Tibial artery (tissue), 4 donors: ENCODE data around the gene SRCIN1.

ENCODE experiments used
- DNase-seq, 2 donors: peaks; one replicate each; pipeline ENCODE4 v3.0.0-alpha.2; 2019
- H3K27ac ChIP-seq, 2 donors: fragments of 200-600 bp; sonication (generic) in 1 of 2; 1 replicate in 1 of 2; 2 replicates in 1 of 2; pipeline ENCODE4 v1.5.1; 2018 to 2019; ENCODE audit warnings: mild to moderate bottlenecking in 1 of 2
- H3K27me3 ChIP-seq, 2 donors: fragments of 200-600 bp; sonication (generic) in 1 of 2; one replicate each; pipeline versions ENCODE4 v1.5.1 to v1.6.0; 2016 to 2019
- H3K36me3 ChIP-seq, 3 donors: fragments of 200-600 bp; sonication (generic) in 2 of 3; one replicate each; pipeline ENCODE4 v1.5.1; 2016 to 2019; ENCODE audit warnings: mild to moderate bottlenecking in 2 of 3
- H3K4me1 ChIP-seq, 4 donors: fragments of 200-600 bp; sonication (generic) in 2 of 4; 1 replicate in 3 of 4; 2 replicates in 1 of 4; pipeline ENCODE4 v1.5.1; 2016 to 2019
- H3K4me3 ChIP-seq, 2 donors: fragments of 200-600 bp; sonication (generic) in 1 of 2; 1 replicate in 1 of 2; 2 replicates in 1 of 2; pipeline ENCODE4 v1.5.1; 2018 to 2019; ENCODE audit warnings: mild to moderate bottlenecking in 2 of 2
- H3K9me3 ChIP-seq, 3 donors: fragments of 200-600 bp; sonication (generic) in 1 of 3; one replicate each; pipeline ENCODE4 v1.5.1; 2016 to 2019
- intact Hi-C: fragments of 100-400 bp; cut with DNase I; formaldehyde crosslinking; loops from one replicate; pipeline ENCODE4 v1.15.0; 2023; ENCODE audit warnings: low total_unique reads
- TF ChIP-seq, protein P1 (sequence below), 2 experiments: fragments of 200-600 bp in 1 of 2; fragments of 450-650 bp in 1 of 2; IDR thresholded peaks; one replicate each; pipeline ENCODE4 v1.5.1; 2017 to 2019; ENCODE audit warnings: antibody characterized with exemption in 2 of 2, mild to moderate bottlenecking in 1 of 2, moderate library complexity in 1 of 2

SRCIN1 gene

DNA sequence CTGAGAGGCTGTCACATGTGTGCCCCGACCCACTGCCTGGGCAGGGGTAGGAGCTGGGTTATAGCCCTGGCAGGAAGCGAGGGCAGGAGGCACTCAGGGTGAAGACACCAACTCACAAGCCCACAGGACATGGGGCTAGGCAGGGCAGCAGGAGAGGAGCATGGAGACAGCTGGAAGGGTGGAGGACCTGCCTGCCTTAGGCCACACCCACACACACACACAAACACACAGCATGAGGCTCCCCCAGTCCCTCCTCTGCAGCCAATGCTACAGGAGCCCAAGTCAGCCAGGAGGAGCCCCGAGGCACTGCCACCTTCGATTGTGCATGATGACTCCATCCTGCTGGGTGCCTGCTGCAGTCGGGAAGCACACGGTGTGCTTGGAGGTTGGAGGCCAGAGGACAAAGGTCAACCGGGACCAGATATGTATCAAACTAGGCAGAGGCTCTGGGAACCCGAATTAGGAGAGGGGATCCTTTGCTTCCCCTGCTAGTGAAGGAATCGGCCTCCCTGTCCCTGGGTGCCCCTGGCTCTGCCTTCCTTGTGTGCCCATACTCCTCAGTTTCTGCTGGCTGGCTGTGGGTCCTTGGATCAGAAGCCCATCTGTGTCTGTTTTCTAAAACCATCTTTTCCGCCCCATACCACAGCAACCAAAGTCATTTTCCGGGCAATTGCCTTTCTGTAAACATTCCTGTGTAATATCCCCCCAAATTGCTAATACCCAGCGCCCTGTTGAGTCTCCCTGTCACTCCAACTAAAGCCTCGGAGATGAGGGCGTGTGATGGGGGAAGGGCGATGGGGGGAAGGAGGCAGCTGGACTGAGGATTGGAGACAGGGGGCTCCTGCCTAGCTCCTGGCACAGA lies 20.5 kb downstream of the SRCIN1 start:
- Histone ChIP-seq H3K27me3 (peaks cover 0 to 91% of the 10 kb centered on the region in 2 donors), H3K27ac (no peak overlapping the region), H3K36me3 (no peaks in the 10 kb centered on the region), H3K4me3 (no peak overlapping the region), H3K9me3 (no peaks in the 10 kb centered on the region), H3K4me1 (peaks cover 0 to 16% (median 5%) of the 10 kb centered on the region in 4 donors)
- intact Hi-C loops = no loop called here
- TF ChIP-seq, protein P1, sequence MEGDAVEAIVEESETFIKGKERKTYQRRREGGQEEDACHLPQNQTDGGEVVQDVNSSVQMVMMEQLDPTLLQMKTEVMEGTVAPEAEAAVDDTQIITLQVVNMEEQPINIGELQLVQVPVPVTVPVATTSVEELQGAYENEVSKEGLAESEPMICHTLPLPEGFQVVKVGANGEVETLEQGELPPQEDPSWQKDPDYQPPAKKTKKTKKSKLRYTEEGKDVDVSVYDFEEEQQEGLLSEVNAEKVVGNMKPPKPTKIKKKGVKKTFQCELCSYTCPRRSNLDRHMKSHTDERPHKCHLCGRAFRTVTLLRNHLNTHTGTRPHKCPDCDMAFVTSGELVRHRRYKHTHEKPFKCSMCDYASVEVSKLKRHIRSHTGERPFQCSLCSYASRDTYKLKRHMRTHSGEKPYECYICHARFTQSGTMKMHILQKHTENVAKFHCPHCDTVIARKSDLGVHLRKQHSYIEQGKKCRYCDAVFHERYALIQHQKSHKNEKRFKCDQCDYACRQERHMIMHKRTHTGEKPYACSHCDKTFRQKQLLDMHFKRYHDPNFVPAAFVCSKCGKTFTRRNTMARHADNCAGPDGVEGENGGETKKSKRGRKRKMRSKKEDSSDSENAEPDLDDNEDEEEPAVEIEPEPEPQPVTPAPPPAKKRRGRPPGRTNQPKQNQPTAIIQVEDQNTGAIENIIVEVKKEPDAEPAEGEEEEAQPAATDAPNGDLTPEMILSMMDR (IDR thresholded peaks at IDR 0.05) = no peak
- DNase-seq = no peak

DNA sequence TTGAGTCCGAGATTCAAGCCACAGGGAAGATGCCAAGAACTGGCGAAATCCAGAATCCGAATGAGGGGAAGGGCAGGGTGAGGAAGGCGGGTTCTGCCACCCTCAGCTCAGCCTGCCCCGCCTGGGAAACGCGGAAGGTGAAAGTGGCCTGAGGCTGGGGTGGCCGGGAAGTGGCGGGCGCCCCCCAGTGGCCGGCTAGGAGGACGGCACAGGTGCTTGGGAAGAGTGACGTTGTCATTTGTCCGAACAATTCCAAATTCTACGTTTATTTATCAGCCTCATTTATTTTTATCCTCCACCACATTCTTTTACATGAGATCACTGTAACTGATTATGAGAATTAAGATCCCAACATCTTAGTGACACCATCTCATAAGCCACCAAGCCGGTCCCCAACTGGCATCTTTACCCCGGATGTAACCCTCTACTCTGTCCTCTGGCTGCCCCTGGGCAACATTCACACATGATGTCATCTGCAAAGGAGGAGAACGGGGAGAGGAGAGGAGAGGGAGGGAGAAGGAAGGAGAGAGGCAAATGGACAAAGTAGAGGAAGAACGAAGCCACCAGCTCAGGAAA lies 21.3 kb downstream of the SRCIN1 start:
- H3K4me1 ChIP-seq = peaks cover 0 to 17% (median 5%) of the 10 kb centered on the region in 4 donors
- peak; percentile 31 to 74 for DNase-seq
- H3K4me3 ChIP-seq = no peak overlapping the region
- no peaks in the 10 kb centered on the region for H3K36me3 ChIP-seq
- TF ChIP-seq, protein P1 (IDR thresholded peaks at IDR 0.05) = peak; percentile 77 to 93
- intact Hi-C loops = no loop called here
- no peak overlapping the region for H3K27ac ChIP-seq
- H3K9me3 ChIP-seq = no peaks in the 10 kb centered on the region
- peaks cover 0 to 92% of the 10 kb centered on the region in 2 donors for H3K27me3 ChIP-seq

DNA sequence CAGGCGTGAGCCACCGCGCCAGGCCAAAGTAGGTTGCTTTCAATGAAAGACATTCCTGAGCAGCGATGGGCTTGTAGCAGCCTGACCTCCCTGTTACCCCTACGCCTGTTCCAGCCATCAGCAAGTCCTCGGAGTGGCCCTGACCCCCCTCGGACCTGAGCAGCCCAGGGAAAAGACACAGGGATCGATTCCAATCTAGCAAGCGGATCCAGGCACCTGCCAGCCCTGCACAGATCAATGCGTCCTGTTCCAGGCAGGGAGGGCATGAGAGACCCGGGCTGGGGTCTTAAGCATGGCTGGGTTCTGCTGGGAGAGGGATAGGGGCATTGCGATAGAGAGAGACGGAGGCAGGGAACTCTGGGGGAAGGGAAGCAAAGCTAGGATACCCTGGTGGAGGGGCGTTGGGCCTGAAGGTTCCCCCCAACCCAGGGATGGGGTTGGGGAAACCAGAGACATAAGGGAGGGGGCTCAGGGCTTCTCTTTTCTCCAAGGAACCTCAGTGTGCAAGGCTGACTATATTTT lies 21.9 kb downstream of the SRCIN1 start:
- TF ChIP-seq, protein P1 (IDR thresholded peaks at IDR 0.05) = no peak
- H3K27ac ChIP-seq = no peak overlapping the region
- intact Hi-C loops = no loop called here
- no peaks in the 10 kb centered on the region for H3K36me3 ChIP-seq
- H3K27me3 ChIP-seq = peaks cover 0 to 92% of the 10 kb centered on the region in 2 donors
- peaks cover 0 to 23% (median 6%) of the 10 kb centered on the region in 4 donors for H3K4me1 ChIP-seq
- no peak overlapping the region for H3K4me3 ChIP-seq
- no peak for DNase-seq
- no peaks in the 10 kb centered on the region for H3K9me3 ChIP-seq

DNA sequence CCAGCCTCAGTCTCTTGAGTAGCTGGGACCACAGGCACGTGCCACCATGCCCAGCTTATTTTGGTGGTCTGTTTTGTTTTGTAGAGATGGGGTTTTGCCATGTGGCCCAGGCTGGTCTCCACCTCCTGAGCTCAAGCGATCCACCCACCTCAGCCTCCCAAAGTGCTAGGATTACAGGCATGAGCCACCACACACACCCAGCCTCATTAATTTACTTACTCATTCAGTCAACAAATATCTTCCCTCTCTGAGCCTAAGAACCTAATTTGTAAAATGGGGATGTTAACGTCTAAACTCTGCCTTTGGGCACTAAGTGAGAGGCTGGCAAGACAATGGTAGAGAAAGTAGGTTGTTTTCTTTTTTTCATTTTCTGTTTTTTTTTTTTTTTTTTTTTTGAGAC lies 22.6 kb downstream of the SRCIN1 start:
- no peak for DNase-seq
- TF ChIP-seq, protein P1 (IDR thresholded peaks at IDR 0.05) = no peak
- H3K4me1 ChIP-seq = peaks cover 0 to 30% (median 13%) of the 10 kb centered on the region in 4 donors
- intact Hi-C loops = no loop called here
- no peaks in the 10 kb centered on the region for H3K9me3 ChIP-seq
- H3K4me3 ChIP-seq = no peak overlapping the region
- peaks cover 0 to 92% of the 10 kb centered on the region in 2 donors for H3K27me3 ChIP-seq
- H3K36me3 ChIP-seq = no peaks in the 10 kb centered on the region
- no peak overlapping the region for H3K27ac ChIP-seq

DNA sequence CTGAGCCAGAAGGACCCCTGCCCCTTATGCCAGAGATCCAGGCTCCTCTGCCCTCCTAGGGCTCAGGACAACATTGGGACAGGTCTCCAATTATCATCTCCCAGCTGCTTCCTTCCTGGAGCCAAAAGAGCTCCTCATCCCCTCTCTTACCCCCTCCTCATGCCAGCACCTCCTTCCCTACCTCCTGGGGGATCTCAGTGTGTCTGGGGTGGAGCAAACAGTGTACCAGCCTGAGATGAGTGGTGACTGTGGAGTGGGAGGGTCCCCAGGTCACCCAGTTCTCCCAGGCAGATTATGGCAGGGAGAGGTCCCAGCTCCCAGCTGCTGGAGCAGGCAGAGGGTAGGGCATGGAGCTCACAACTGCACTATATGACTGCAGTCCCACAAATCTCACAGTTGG lies 23.7 kb downstream of the SRCIN1 start:
- Histone ChIP-seq H3K27me3 (peaks cover 0 to 93% of the 10 kb centered on the region in 2 donors), H3K9me3 (no peaks in the 10 kb centered on the region), H3K36me3 (no peaks in the 10 kb centered on the region), H3K27ac (no peak overlapping the region), H3K4me1 (peaks cover 0 to 34% (median 16%) of the 10 kb centered on the region in 4 donors), H3K4me3 (no peak overlapping the region)
- DNase-seq = no peak
- intact Hi-C loops = no loop called here
- TF ChIP-seq, protein P1 (IDR thresholded peaks at IDR 0.05) = no peak
